Esophagus squamous epithelium (tissue), 4 donors: ENCODE results near the gene DIAPH3.

Source experiments
- POLR2A ChIP-seq, 4 donors: fragments of 450-650 bp; IDR thresholded peaks; one replicate each; pipeline ENCODE4 v1.6.1; 2017; ENCODE audit warnings: antibody characterized with exemption in 4 of 4, mild to moderate bottlenecking in 4 of 4, moderate library complexity in 3 of 4
- TF ChIP-seq, protein P1 (sequence below), 6 experiments: fragments of 450-650 bp in 4 of 6; fragments of 200-600 bp in 2 of 6; sonication (generic) in 2 of 6; IDR thresholded peaks; one replicate each; pipeline ENCODE4 v1.5.1; 2016 to 2019; ENCODE audit warnings: antibody characterized with exemption in 6 of 6, mild to moderate bottlenecking in 4 of 6, moderate library complexity in 4 of 6

DNA sequence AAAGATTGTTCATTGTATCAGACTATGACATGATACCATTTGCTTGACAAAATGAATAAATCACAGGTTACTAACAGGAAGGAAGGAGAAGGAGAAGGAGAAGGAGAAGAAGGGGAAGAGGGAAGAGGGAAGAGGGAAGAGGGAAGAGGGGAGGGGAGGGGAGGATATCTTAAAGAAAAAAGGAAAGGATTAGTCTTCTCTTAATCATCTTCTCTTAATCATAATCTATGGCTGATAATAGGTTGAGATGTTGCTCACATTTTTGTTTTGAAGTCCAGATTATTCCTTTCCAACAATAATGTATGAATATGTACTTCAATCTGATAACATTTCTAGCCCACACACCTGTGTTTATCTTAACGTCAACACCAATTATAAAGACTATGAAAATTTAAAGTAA, 25.1 kb downstream of the DIAPH3 start:
- TF ChIP-seq, protein P1, sequence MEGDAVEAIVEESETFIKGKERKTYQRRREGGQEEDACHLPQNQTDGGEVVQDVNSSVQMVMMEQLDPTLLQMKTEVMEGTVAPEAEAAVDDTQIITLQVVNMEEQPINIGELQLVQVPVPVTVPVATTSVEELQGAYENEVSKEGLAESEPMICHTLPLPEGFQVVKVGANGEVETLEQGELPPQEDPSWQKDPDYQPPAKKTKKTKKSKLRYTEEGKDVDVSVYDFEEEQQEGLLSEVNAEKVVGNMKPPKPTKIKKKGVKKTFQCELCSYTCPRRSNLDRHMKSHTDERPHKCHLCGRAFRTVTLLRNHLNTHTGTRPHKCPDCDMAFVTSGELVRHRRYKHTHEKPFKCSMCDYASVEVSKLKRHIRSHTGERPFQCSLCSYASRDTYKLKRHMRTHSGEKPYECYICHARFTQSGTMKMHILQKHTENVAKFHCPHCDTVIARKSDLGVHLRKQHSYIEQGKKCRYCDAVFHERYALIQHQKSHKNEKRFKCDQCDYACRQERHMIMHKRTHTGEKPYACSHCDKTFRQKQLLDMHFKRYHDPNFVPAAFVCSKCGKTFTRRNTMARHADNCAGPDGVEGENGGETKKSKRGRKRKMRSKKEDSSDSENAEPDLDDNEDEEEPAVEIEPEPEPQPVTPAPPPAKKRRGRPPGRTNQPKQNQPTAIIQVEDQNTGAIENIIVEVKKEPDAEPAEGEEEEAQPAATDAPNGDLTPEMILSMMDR (IDR thresholded peaks at IDR 0.05), result no peak
- TF ChIP-seq POLR2A (IDR thresholded peaks at IDR 0.05), result no peak
